Hepatocyte (in vitro differentiated cells): ENCODE data around the gene MRPL53. TPM values are rescaled to one million over a fixed set of nuclear protein-coding genes. Genes with fewer than 3 reads are reported as not detected.

Experiments
- DNase-seq: peaks from one replicate; pipeline ENCODE4 v3.0.0-alpha.2; 2016; ENCODE audit warnings: low spot score
- H2AFZ ChIP-seq: fragments of 200-600 bp; sonication (generic); 2 replicates; pipeline ENCODE4 v1.6.0; 2016; ENCODE audit warnings: antibody characterized with exemption, mild to moderate bottlenecking
- H3K27ac ChIP-seq: fragments of 200-600 bp; sonication (generic); 2 replicates; pipeline ENCODE4 v1.5.1; 2016; ENCODE audit warnings: mild to moderate bottlenecking
- H3K27me3 ChIP-seq: fragments of 200-600 bp; sonication (generic); 2 replicates; pipeline ENCODE4 v1.6.1; 2016
- H3K36me3 ChIP-seq: fragments of 200-600 bp; sonication (generic); replicated peaks from 2 replicates; pipeline ENCODE4 v1.5.1; 2016; ENCODE audit warnings: low read depth; ENCODE audit not compliant: insufficient read depth
- H3K4me1 ChIP-seq: fragments of 200-600 bp; sonication (generic); 2 replicates; pipeline ENCODE4 v1.5.1; 2016; ENCODE audit warnings: mild to moderate bottlenecking, moderate library complexity; ENCODE audit not compliant: insufficient read depth
- H3K4me2 ChIP-seq: fragments of 200-600 bp; sonication (generic); 2 replicates; pipeline ENCODE4 v1.6.0; 2016
- H3K4me3 ChIP-seq: fragments of 200-600 bp; sonication (generic); 2 replicates; pipeline ENCODE4 v1.5.1; 2016; ENCODE audit warnings: mild to moderate bottlenecking
- H3K79me2 ChIP-seq: fragments of 200-600 bp; sonication (generic); 2 replicates; pipeline ENCODE4 v1.6.0; 2017; ENCODE audit warnings: mild to moderate bottlenecking
- H3K9me2 ChIP-seq: fragments of 200-600 bp; sonication (generic); replicated peaks from 2 replicates; pipeline ENCODE4 v1.6.0; 2017; ENCODE audit warnings: mild to moderate bottlenecking; ENCODE audit not compliant: insufficient read depth
- H3K9me3 ChIP-seq: fragments of 200-600 bp; sonication (generic); 2 replicates; pipeline ENCODE4 v1.5.1; 2016; ENCODE audit warnings: low read depth, mild to moderate bottlenecking
- H4K20me1 ChIP-seq: fragments of 200-600 bp; sonication (generic); 2 replicates; pipeline ENCODE4 v1.6.0; 2016; ENCODE audit warnings: mild to moderate bottlenecking; ENCODE audit not compliant: insufficient read depth, poor library complexity, severe bottlenecking
- CTCF ChIP-seq: fragments of 200-600 bp; sonication (generic); IDR thresholded peaks from 2 replicates; pipeline ENCODE4 v1.5.1; 2016; ENCODE audit warnings: antibody characterized with exemption, mild to moderate bottlenecking; ENCODE audit not compliant: poor library complexity
- EZH2 ChIP-seq: fragments of 200-600 bp; sonication (generic); IDR thresholded peaks from 2 replicates; pipeline ENCODE4 v1.6.1; 2016; ENCODE audit warnings: antibody characterized with exemption, mild to moderate bottlenecking, borderline replicate concordance
- EZH2phosphoT487 ChIP-seq: fragments of 200-600 bp; sonication (generic); IDR thresholded peaks from one replicate; pipeline ENCODE4 v1.6.1; 2018; ENCODE audit warnings: antibody characterized with exemption, mild to moderate bottlenecking, low read depth, moderate library complexity; ENCODE audit not compliant: unreplicated experiment, severe bottlenecking
- WGBS: methylation state at CpG from one replicate; pipeline ENCODE4 v1.1.6; 2016; ENCODE audit warnings: low lambda C conversion rate; ENCODE audit errors: missing lambda C conversion rate; 5-methylcytosine and 5-hydroxymethylcytosine counted together
- polyA plus RNA-seq: library from polyadenylated mRNA; unstranded; fragments of >200 nt; fragmentation: Nextera tagmentation; extraction: Ambion mirVana; gene quantifications from 2 replicates; pipeline ENCODE4 v1.2.1, GENCODE V29; 2016
- total RNA-seq: library from RNA; depleted of rRNA; stranded (reverse); fragments of >200 nt; gene quantifications from 2 replicates; pipeline ENCODE4 v1.2.3, GENCODE V29; 2014

The MRPL53 gene
- total and polyA plus RNA-seq, 2 experiments from 2014 or later = 23.4 to 95.9 TPM

DNA sequence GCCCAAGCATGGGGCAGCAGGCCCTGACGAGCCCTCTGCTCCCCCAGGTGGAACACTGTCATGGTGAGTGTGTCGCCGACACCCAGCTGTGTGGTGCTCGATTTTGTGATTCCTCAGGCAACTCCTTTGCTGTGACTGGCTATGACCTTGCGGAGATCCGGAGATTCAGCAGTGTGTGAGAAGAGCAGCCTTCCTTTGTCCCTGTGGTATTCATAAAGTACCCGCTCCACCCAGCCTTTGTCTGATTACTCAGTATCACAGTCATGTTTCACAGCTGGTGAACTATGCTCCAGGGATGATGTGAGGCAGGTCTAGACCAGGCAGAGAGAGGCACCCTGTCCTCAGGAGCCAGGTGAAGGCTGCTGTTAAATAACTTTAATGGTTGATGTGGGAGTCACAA lies 47.0 kb downstream of the MRPL53 start:
- WGBS = 90% methylated on average over 7 of the region's 7 CpGs
- H3K79me2 ChIP-seq = no peaks in the 10 kb centered on the region
- no peaks in the 10 kb centered on the region for H3K27me3 ChIP-seq
- H3K4me3 ChIP-seq = no peak overlapping the region
- H4K20me1 ChIP-seq = no peaks in the 10 kb centered on the region
- H3K4me1 ChIP-seq = peaks cover 17% of the 10 kb centered on the region
- DNase-seq = peak; percentile 52
- no peak overlapping the region for H3K4me2 ChIP-seq
- TF ChIP-seq EZH2phosphoT487 = no peak
- TF ChIP-seq CTCF = no peak
- TF ChIP-seq EZH2 = no peak
- no peaks in the 10 kb centered on the region for H3K9me3 ChIP-seq
- no peaks in the 10 kb centered on the region for H3K9me2 ChIP-seq
- no peak overlapping the region for H2AFZ ChIP-seq
- H3K36me3 ChIP-seq = no peaks in the 10 kb centered on the region
- H3K27ac ChIP-seq = peak overlapping the region; percentile 60

DNA sequence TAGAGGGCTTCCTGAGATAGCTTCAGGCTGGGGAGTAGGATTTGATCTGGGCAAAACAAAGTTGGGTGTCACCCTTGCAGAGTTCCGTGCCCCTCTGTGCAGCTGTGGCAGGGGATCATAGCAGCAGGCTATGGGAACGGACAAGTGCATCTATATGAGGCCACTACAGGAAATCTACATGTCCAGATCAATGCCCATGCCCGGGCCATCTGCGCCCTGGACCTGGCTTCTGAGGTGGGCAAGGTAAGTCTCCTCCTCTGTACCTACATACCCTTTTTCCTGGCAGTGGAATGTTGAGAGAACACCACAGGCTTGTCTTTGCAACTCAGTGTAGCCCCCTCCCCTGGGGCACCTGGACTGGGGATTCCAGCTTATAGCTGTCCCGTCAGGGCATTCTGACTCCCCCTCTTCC lies 47.5 kb downstream of the MRPL53 start:
- H3K4me3 ChIP-seq = no peak overlapping the region
- WGBS = 91% methylated on average over 5 of the region's 5 CpGs
- no peaks in the 10 kb centered on the region for H4K20me1 ChIP-seq
- no peak for TF ChIP-seq CTCF
- TF ChIP-seq EZH2phosphoT487 = no peak
- no peak for TF ChIP-seq EZH2
- H3K9me2 ChIP-seq = no peaks in the 10 kb centered on the region
- peak overlapping the region; percentile 60 for H3K27ac ChIP-seq
- no peak for DNase-seq
- H3K36me3 ChIP-seq = no peaks in the 10 kb centered on the region
- H3K79me2 ChIP-seq = no peaks in the 10 kb centered on the region
- H2AFZ ChIP-seq = no peak overlapping the region
- no peaks in the 10 kb centered on the region for H3K9me3 ChIP-seq
- no peak overlapping the region for H3K4me2 ChIP-seq
- H3K27me3 ChIP-seq = no peaks in the 10 kb centered on the region
- peaks cover 12% of the 10 kb centered on the region for H3K4me1 ChIP-seq

DNA sequence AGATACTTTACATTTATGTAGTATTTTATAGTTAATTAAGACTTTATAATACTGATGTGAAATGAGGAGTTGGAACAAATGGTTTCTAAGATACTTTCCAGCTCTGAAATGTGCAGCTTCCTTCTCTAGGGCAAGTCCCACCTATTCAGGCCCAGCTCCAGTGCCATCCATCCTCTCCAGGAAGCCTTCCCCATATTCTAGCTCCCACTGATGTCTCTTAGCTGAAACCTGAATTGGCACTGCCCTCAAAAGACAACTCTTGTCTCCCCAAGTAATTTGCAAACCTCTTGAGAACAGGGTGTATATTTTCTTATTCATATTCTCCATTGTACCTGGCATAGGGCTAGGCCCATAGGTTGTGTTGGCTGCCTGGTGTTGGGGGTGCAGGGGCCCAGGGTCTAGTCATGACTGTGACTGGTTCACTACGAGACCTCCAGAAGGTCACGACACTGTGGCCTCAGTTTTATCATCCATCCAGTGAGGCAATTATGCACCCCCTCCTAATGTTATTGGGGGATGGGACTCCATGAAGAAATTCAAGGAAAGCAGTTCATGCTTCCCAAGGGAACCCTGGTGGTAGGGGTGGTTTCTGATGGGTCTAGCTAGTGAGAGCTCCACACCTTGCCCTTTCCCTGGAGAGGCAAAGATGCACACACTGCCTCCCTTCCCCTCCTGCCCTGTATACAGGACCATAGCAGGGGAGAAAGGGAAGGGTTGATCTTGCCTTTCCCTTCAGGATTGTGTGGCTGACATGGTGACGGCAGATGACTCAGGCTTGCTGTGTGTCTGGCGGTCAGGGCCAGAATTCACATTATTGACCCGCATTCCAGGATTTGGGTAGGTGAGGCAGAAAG lies 48.1 kb downstream of the MRPL53 start:
- H3K4me3 ChIP-seq = no peak overlapping the region
- no peak for TF ChIP-seq EZH2
- TF ChIP-seq CTCF = no peak
- TF ChIP-seq EZH2phosphoT487 = no peak

More for the DNA sequence above, 48.1 kb downstream of the MRPL53 start:
- Histone ChIP-seq H3K36me3 (no peaks in the 10 kb centered on the region), H3K9me2 (no peaks in the 10 kb centered on the region), H3K27me3 (no peaks in the 10 kb centered on the region), H4K20me1 (no peaks in the 10 kb centered on the region), H3K4me2 (no peak overlapping the region), H3K9me3 (no peaks in the 10 kb centered on the region), H2AFZ (no peak overlapping the region), H3K4me1 (peaks cover 6% of the 10 kb centered on the region), H3K27ac (no peak overlapping the region), H3K79me2 (no peaks in the 10 kb centered on the region)
- DNase-seq = no peak
- 76% methylated on average over 5 of the region's 5 CpGs for WGBS
